GM23338 (cell line): ENCODE measurements around the gene ADCYAP1R1. TPM values are rescaled to one million over a fixed set of nuclear protein-coding genes. Genes with fewer than 3 reads are reported as not detected.

ENCODE experiments used
- polyA plus RNA-seq: library from polyadenylated mRNA; unstranded; fragments of >200 nt; fragmentation: Nextera tagmentation; extraction: Ambion mirVana; gene quantifications from 2 replicates; pipeline ENCODE4 v1.2.1, GENCODE V29; 2016
- small RNA-seq: library from RNA; depleted of rRNA; stranded (forward); fragments of <200 nt; gene quantifications from one replicate; pipeline ENCODE3, GENCODE V24; 2014; ENCODE audit warnings: low replicate concordance
- total RNA-seq: library from RNA; depleted of rRNA; stranded (reverse); fragments of >200 nt; shearing (Covaris generic); gene quantifications from 2 replicates; pipeline ENCODE4 v1.2.3, GENCODE V29; 2014; rRNA removed

ADCYAP1R1 gene
- total and polyA plus RNA-seq, 2 experiments from 2014 or later, result 1.8 to 10.6 TPM

Small RNA genes within 50 kb of the gene (small RNA-seq; reads per million reads assigned to genes)
- not detected for gene AC006466.1

Other genes with a start within 250 kb of the ADCYAP1R1 start
- 0.28 TPM in 1 of 2 replicates, not detected in the other for gene AQP1, start 140.5 kb upstream of the ADCYAP1R1 start, total RNA-seq
- gene AQP1, start 140.5 kb upstream of the ADCYAP1R1 start, polyA plus RNA-seq, result not detected in 2 replicates
- gene GHRHR, start 88.4 kb upstream of the ADCYAP1R1 start, total RNA-seq, result not detected in 2 replicates
- 0.64 and 2.2 TPM in 2 replicates for gene GHRHR, start 88.4 kb upstream of the ADCYAP1R1 start, polyA plus RNA-seq